GM21576 (cell line): ENCODE data around the gene DHFR2.

Experiments used
- ATAC-seq: cut with Tn5 transposase; IDR thresholded peaks from one replicate; pipeline ENCODE4 v1.9.1; 2021; ENCODE audit warnings: mild to moderate bottlenecking, moderate library complexity; ENCODE audit not compliant: unreplicated experiment

The DHFR2 gene

GRCh38 chr3:94008253-94008652 is 54.5 kb downstream of the DHFR2 start:
- ATAC-seq, result no peak
